HepG2 (cell line): ENCODE results near the gene PFN1. TPM values are rescaled to one million over a fixed set of nuclear protein-coding genes. Genes with fewer than 3 reads are reported as not detected.
"Not testable (repeated sequence)": the region's sequence is repeated elsewhere in the genome, so short reads cannot be mapped to it uniquely, and the experiment has no call there.

Source experiments
- ATAC-seq: fragments of 200-7000 bp; cut with Tn5 transposase; 3 replicates; pipeline ENCODE4 v1.9.1; 2020; ENCODE audit warnings: mild to moderate bottlenecking, moderate library complexity
- BruUV-seq: library from RNA; stranded (reverse); fragments of 400-500 nt; replicated peaks from 2 replicates; lab custom pipeline; 2021; lab: Mats Ljungman, UMichigan
- CTCF ChIA-PET: fragments of 300-600 bp; formaldehyde crosslinking; extraction: SDS; loops from one replicate; lab custom pipeline; 2021; ENCODE audit warnings: low total read pairs, inconsistent platforms, low intra/inter-chr PET ratio; lab: Yijun Ruan, JAX
- POLR2A ChIA-PET: fragments of 350-600 bp; sonication (Branson Sonifier 250); formaldehyde crosslinking; loops from one replicate; lab custom pipeline; 2020; ENCODE audit warnings: antibody characterized with exemption, inconsistent platforms; lab: Yijun Ruan, JAX
- DNase-seq: peaks from one replicate; pipeline ENCODE4 v3.0.0-alpha.2; 2015; ENCODE audit warnings: low spot score
- FAIRE-seq: peaks from 3 replicates; lab custom pipeline; 2011; peaks lifted over from hg19 to GRCh38; lab: Jason Lieb, UNC
- H2AFZ ChIP-seq: one replicate; pipeline ENCODE4 v1.6.1; 2011; ENCODE audit warnings: low read length, inconsistent platforms
- H3K27ac ChIP-seq: fragments of 300-600 bp; 3 replicates; pipeline ENCODE4 v1.8.0; 2011; ENCODE audit warnings: mixed run types, mild to moderate bottlenecking, mixed read lengths, low read length, inconsistent platforms; ENCODE audit not compliant: insufficient read depth; ENCODE audit errors: extremely low read length
- H3K27me3 ChIP-seq, 2 experiments: fragments of 200-600 bp in 1 of 2; 2 replicates in 1 of 2; 3 replicates in 1 of 2; pipeline versions ENCODE4 v1.6.0 to v1.8.0; 2011; ENCODE audit warnings: low read length in 2 of 2, mild to moderate bottlenecking in 2 of 2, moderate library complexity in 2 of 2, inconsistent platforms in 1 of 2; ENCODE audit not compliant: insufficient read depth in 2 of 2, control insufficient read depth in 1 of 2
- H3K36me3 ChIP-seq, 2 experiments: fragments of 200-600 bp in 1 of 2; replicated peaks in 1 of 2; 2 replicates in 1 of 2; 3 replicates in 1 of 2; pipeline versions ENCODE4 v1.5.1 to v1.8.0; 2011; ENCODE audit warnings: low read length in 2 of 2, inconsistent platforms in 1 of 2; ENCODE audit not compliant: insufficient read depth in 2 of 2, control insufficient read depth in 1 of 2
- H3K4me1 ChIP-seq: 2 replicates; pipeline ENCODE4 v1.5.1; 2012; ENCODE audit warnings: low read length, inconsistent platforms; ENCODE audit not compliant: insufficient read depth
- H3K4me2 ChIP-seq: 2 replicates; pipeline ENCODE4 v1.6.0; 2011; ENCODE audit warnings: low read depth, low read length, inconsistent platforms
- H3K4me3 ChIP-seq, 3 experiments: fragments of 200-600 bp in 1 of 3; sonication (generic), shearing (Covaris generic) in 1 of 3; replicated peaks in 1 of 3; 2 replicates each; pipeline ENCODE4 v1.5.1; 2011 to 2016; ENCODE audit warnings: low read length in 3 of 3, inconsistent platforms in 2 of 3, low read depth in 2 of 3, mild to moderate bottlenecking in 2 of 3, control low read depth in 1 of 3, mixed read lengths in 1 of 3; ENCODE audit not compliant: insufficient read depth in 1 of 3
- H3K79me2 ChIP-seq: one replicate; pipeline ENCODE4 v1.6.1; 2011; ENCODE audit warnings: low read length, inconsistent platforms; ENCODE audit not compliant: insufficient read depth
- H3K9ac ChIP-seq: 2 replicates; pipeline ENCODE4 v1.6.0; 2011; ENCODE audit warnings: mild to moderate bottlenecking, low read depth, low read length, inconsistent platforms; ENCODE audit not compliant: insufficient read depth
- H3K9me3 ChIP-seq: 2 replicates; pipeline ENCODE4 v1.5.1; 2012; ENCODE audit warnings: mild to moderate bottlenecking, low read length
- H4K20me1 ChIP-seq: 2 replicates; pipeline ENCODE4 v1.6.0; 2011; ENCODE audit warnings: inconsistent platforms, mild to moderate bottlenecking, low read length, moderate library complexity; ENCODE audit not compliant: insufficient read depth
- ARNT2 ChIP-seq: sonication (generic); formaldehyde crosslinking; IDR thresholded peaks from 2 replicates; pipeline ENCODE4 v1.8.0; 2022; ENCODE audit warnings: mild to moderate bottlenecking, low read depth, missing genetic modification reagents, moderate library complexity
- GFI1 ChIP-seq: sonication (generic); formaldehyde crosslinking; IDR thresholded peaks from 2 replicates; pipeline ENCODE4 v1.5.0; 2020; ENCODE audit warnings: missing genetic modification reagents, mild to moderate bottlenecking, borderline replicate concordance
- JUN ChIP-seq: sonication (generic); formaldehyde crosslinking; IDR thresholded peaks from 2 replicates; pipeline ENCODE4 v1.4.0; 2020; ENCODE audit warnings: mild to moderate bottlenecking, missing genetic modification reagents
- MAFK ChIP-seq, 2 experiments: IDR thresholded peaks in 1 of 2; conservative IDR thresholded peaks in 1 of 2; 2 replicates each; pipeline ENCODE4 v1.6.1; 2011; ENCODE audit warnings: improper control_type of control experiment in 2 of 2, low read length in 2 of 2
- ZNF121 ChIP-seq: sonication (generic); formaldehyde crosslinking; IDR thresholded peaks from 2 replicates; pipeline ENCODE4 v1.5.0; 2020; ENCODE audit warnings: mild to moderate bottlenecking, missing genetic modification reagents
- WGBS: methylation state at CpG from one replicate; pipeline ENCODE4 v1.1.6; 2017; ENCODE audit warnings: low lambda C conversion rate; 5-methylcytosine and 5-hydroxymethylcytosine counted together
- in situ Hi-C: cut with HindIII; loops from 2 replicates; pipeline ENCODE4 v1.10.0; 2017; ENCODE audit warnings: low pct_unique_long_range_greater_than_20kb; ENCODE audit not compliant: extremely low pct_ligation_motif_present
- intact Hi-C: fragments of 100-400 bp; cut with micrococcal nuclease; formaldehyde crosslinking; loops from one replicate; pipeline ENCODE4 v1.10.0; 2022; ENCODE audit not compliant: unreplicated experiment
- polyA plus RNA-seq, 8 experiments: library from polyadenylated mRNA; depleted of rRNA in 3 of 8; stranded (reverse) in 7 of 8; unstranded in 1 of 8; fragments of >200 nt; fragmentation: Illumina TruSeq in 4 of 8; extraction: Trizol in 4 of 8; gene quantifications; 2 replicates each; pipeline versions ENCODE4 v1.2.1 to v1.2.3, GENCODE V29; 2011 to 2016; ENCODE audit warnings: low read depth in 4 of 8, missing spikeins in 1 of 8, mixed read lengths in 1 of 8; ENCODE audit not compliant: insufficient read depth in 1 of 8
- total RNA-seq, 5 experiments: library from RNA; depleted of rRNA; stranded (reverse); fragments of >200 nt; fragmentation: Illumina TruSeq; extraction: Trizol; gene quantifications; 2 replicates each; pipeline ENCODE4 v1.2.3, GENCODE V29; 2016; ENCODE audit warnings: low read depth in 1 of 5

The PFN1 gene
- total and polyA plus RNA-seq, 2 of the 13 experiments (the other 11 are each of a cell fraction or from before 2014, with no cell fraction given): 494 to 613 TPM

DNA sequence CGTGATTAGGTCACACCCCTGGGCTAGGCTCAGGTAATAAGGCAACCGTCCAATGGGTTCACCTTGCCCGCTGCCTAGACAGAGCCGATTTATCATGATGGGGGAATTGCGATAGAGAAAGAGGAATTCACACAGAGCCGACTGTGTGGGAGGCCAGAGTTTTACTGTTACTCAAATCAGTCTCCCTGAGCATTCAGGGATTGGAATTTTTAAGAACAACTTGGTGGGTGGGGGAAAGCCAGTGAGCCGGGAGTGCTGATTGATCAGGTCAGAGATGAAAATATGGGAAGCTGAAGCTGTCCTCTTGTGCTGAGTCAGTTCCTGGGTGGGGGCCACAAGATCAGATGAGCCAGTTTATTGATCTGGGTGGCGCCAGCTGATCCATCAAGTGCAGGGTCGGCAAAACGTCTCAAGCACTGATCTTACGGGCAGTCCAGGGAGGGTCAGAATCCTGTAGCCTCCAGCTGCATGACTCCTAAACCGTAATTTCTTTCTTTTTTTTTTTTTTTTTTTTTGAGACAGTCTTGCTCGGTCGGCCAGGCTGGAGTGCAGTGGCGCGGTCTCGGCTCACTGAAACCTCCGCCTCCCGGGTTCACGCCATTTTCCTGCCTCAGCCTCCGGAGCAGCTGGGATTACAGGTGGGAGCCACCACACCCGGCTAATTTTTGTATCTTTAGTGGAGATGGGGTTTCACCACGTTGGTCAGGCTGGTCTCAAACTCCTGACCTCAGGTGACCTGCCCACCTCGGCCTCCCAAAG is 21.6 kb downstream of the PFN1 start:
- in situ Hi-C loops, H3K4me3 ChIP-seq, ATAC-seq, intact Hi-C loops, H3K4me2 ChIP-seq, BruUV-seq, H3K27me3 ChIP-seq, H3K36me3 ChIP-seq, H4K20me1 ChIP-seq, CTCF ChIA-PET, H2AFZ ChIP-seq, H3K9ac ChIP-seq, H3K9me3 ChIP-seq, H3K27ac ChIP-seq, H3K79me2 ChIP-seq, FAIRE-seq, DNase-seq, H3K4me1 ChIP-seq: not testable (repeated sequence)
- TF ChIP-seq MAFK (conservative IDR thresholded peaks at IDR 0.05 in 1 of 2, IDR thresholded peaks at IDR 0.05 in 1 of 2; ENCODE audit: low read length in 2 of 2): 0 out of 4 replicates have a peak, but pooled peaks of 1 of the 2 experiments have one; percentile 2
- WGBS: 82% methylated on average over 24 of the region's 24 CpGs
- POLR2A ChIA-PET: interaction anchor here (1.3 kb wide), 1 partner anchor 13 kb away, joined by 5 read pairs; the partner anchor contains the start of genes RNF167 and SLC25A11

DNA sequence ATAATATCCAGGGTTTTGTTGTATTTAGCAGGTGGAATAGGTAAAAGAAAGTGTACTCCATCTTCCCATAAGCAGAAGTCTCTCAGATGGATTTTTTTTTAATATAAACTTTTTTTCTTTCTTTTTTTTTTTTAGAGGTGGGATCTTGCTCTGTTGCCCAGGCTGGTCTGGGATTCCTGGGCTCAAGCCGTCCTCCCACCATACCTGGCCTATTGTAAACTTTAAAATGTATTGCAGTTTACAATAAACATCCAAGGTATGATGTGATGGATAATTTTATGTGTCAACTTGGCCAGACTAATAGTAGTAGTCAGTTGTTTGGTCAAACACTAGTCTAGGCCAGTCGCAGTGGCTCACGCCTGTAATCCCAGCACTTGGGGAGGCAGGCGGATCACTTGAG is 27.0 kb downstream of the PFN1 start:
- Histone ChIP-seq H3K9ac (no peak overlapping the region), H3K9me3 (no peaks in the 10 kb centered on the region), H3K4me1 (peaks cover 22% of the 10 kb centered on the region), H3K27me3 (no peaks in the 10 kb centered on the region), H4K20me1 (no peaks in the 10 kb centered on the region), H3K4me3 (no peak overlapping the region), H3K36me3 (no peaks in the 10 kb centered on the region), H3K27ac (peak overlapping the region; percentile 53), H3K4me2 (peak overlapping the region; percentile 75; the same call in 1 of the 2 replicates), H2AFZ (no peak overlapping the region), H3K79me2 (no peaks in the 10 kb centered on the region)
- FAIRE-seq (no peak), DNase-seq (no peak), ATAC-seq (no peak)
- peak; percentile 53; the same call in 1 of the 2 replicates for TF ChIP-seq ZNF121 (CRISPR knock-in tag)
- TF ChIP-seq GFI1: no peak
- no peak for TF ChIP-seq JUN
- TF ChIP-seq ARNT2: no peak
- intact Hi-C loops (no loop called here), in situ Hi-C loops (no loop called here)
- ChIA-PET POLR2A (interaction anchor here (1.0 to 3.0 kb wide), 7 partner anchors 8 to 76 kb away, joined by 3 to 35 read pairs (median 6); partner anchors contain the start of genes ENO3, INCA1, RNF167 and SLC25A11), CTCF (no interaction called here)
- WGBS: 65% methylated on average over 4 of the region's 4 CpGs
- no TSS peak for BruUV-seq
